NOMO-1 treated with DMSO at 0.1 percent for 48 hours (cell line): ENCODE data around the gene CPNE8.
"Not testable (repeated sequence)": the region's sequence is repeated elsewhere in the genome, so short reads cannot be mapped to it uniquely, and the experiment has no call there.

Experiments
- DNase-seq: peaks from one replicate; lab custom pipeline; 2025; ENCODE audit not compliant: unreplicated experiment; lab: John Stamatoyannopoulos, UW

Gene CPNE8

DNA sequence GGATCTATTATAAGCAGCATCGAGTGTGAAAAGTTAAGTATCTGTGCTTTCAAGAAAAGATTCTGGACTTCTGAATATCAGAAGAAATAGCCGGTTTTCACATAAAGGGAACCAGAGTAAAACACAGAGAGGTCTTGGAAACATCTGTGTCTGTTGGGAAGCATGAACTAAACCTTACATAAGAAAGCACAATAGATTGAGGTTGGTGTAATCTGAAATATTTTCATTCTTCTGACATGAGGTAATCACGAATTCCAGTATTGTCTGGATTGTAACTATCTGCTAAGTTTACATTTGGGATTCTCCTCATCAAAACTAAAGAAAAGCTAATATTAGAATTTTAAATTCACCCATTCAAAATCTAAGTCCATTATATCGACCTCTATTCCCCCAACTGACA lies 161.3 kb downstream of the CPNE8 start:
- no peak for DNase-seq

DNA sequence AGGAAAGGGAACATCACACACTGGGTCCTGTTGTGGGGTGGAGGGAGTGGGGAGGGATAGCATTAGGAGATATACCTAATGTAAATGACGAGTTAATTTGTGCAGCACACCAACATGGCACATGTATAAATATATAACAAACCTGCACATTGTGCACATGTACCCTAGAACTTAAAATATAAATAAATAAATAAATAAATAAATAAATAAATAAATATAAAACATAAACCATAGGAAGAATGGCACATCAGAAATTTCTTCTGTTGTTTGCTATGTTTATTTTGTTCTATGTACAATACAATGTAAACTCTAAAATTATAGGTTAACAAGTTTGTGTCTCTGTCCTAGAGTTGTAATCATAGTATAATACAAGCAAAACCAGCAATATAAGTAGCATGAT lies 162.9 kb downstream of the CPNE8 start:
- not testable (repeated sequence) for DNase-seq

- DNase-seq: no peak
Observed at GRCh38 chr12:38736821-38737220, 168.6 kb downstream of the CPNE8 start.

DNA sequence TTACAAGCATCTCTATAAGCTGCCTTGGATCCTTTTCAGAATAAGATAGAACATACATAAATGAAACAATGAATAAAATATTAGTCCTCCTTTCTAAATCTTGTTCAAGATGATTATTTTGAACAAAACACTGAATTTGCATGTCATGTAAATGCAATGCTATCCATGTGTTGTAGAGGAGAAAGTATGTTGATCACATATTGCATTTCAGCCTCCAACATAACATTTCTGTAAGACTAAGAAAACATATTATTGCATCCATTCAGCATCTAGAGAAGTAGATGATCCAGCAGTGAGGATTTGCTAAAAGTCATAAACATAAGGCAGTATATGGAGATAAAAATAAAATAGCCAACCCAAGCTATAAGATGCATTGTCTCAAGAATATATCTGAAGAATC lies 172.6 kb downstream of the CPNE8 start:
- DNase-seq: no peak

GRCh38 chr12:38728894-38729293 lies 176.5 kb downstream of the CPNE8 start:
- DNase-seq: no peak

DNA sequence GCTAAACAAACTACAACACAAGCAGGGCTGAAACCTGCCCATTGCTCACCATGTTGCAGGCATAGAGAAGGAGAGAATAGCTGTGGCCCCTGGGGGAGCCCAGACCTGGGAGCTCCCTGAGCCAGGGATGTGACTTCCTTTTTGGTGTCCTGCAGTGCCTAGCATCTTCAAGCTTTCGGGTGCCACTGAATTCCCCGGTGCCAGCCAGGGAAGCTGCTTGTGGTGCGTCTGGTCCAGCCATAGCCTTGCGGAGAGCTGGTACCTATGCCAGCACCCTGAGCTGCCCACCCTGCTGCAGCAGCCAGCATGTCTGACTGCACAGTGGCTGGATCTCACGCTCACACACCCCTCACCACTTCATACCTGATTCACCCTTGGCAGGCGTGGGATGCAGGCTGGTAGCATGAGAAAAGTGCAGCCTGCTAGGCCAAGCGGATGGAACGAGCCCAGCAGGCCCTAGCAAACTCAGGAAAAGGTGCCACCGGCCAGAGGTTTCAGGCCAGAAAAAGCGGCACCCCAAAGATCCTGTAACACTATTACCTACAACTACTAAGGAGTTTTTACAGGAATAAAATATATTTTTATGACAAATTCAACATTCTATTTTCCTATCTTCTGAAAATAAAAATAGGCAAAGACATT lies 183.7 kb downstream of the CPNE8 start:
- DNase-seq: no peak

- DNase-seq: no peak
Observed at GRCh38 chr12:38720661-38721060, 184.7 kb downstream of the CPNE8 start.

DNA sequence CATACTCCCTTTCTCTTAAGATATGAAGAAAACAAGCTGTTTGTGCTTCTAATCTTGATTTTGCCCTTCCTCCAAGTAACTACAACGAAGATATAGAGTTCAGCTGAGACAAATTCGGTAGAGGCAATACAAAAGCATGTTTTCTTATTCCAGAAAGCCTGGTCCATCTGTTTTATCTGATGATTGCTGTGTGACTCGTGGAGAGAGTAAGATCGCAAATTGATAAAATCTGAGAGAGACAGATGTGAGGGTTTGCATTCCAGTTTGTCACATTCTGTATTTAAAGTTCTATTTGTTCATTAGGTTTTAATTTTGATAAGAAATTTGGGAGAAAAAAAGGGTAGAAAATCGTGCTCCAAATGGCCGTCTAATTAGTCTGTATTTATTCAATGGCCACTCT lies 192.1 kb downstream of the CPNE8 start:
- DNase-seq: no peak

- no peak for DNase-seq
Observed at GRCh38 chr12:38711054-38711453, 194.3 kb downstream of the CPNE8 start.

DNA sequence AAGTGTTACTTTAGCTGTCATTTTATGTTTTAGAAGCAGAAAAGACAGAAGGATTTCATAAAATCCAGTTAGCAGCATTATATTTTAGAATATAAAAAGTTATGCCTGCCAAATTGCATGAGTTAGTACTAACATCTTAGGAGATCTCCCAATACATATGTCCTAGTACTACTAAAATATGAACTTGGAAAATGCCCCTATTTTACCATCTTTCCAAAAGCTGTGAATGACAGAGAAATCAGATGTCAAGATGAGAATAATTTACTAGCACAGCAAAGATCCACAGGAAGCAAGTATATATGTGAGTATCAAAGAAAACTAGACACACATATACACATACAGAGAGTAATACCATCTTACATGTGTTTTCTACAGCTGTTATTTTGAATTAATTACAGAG lies 196.9 kb downstream of the CPNE8 start:
- DNase-seq: no peak

DNA sequence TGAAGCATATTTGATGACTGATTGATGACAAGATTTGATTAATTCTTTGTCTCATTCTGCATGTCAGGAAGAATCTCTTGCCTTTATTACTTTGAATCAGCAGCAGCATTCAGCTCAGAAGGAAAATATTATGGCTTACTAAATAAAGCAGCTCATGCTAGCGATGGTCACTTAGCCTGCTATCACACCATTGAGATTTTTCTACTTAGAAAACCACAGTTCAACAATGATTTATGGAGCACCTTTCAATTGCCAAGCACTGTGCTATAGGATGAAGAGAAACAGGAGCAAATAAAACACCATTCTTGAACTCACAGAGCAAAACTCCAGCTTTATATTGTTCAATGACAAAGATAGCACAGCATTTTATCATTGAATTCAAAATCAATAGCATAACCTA lies 197.7 kb downstream of the CPNE8 start:
- DNase-seq: no peak

- DNase-seq: no peak
Observed at GRCh38 chr12:38697289-38697688, 208.1 kb downstream of the CPNE8 start.

- DNase-seq: no peak
Observed at GRCh38 chr12:38695057-38695456, 210.3 kb downstream of the CPNE8 start.

DNA sequence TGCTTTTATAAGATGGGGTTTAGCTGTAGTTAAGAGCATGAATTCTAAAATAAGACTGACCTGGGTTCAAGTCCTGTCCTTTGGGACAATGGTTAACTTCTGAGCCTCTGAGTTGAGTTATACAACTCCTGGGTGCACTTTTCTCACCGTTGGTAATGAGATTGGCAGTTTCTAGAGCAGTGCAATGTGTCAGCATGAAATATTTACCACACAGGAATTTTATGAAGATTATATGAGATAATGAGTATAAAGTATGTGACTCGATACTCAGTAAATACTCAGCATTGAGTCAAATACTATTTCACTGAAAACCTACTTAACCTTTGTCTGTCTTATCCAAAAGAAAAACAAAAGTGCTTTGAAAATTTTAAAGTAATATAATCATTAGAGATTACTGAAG lies 214.2 kb downstream of the CPNE8 start:
- no peak for DNase-seq

DNA sequence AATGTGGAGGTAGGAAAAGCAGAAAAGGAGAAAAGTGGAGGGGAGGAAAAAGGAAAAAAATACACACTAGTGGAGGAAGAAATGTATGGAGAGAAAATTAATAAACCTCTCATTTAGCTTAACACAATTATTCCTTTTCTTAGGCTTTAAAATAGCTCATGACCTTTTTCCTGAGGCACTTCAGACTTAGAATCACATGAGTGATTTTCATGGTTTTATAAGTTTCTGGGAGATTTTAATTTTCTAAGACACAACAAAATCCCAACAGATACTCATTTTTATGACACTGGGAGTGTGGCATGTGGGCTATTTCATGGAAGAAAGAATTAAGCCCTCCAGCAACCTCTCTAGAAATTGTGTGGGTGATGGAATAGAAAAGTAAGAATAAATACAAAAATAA lies 214.7 kb downstream of the CPNE8 start:
- no peak for DNase-seq

DNA sequence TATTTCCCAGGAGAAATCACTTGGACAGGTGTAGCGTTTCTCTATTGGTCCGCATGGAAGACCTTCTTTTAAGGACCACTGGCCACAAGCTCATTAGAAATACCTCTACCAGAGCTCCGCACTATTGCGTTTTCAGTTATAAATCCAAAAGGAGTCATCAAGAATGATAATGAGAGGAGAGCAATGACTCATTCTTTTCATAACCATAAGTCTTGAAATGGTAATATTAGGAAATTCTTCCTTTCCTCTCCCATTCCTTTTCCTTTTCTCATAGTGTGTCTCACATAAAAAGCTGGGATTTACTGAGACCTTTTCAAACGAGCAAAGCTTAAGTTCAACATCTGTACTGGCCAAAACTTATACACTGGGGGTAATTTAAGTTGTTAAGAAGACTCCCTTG lies 215.7 kb downstream of the CPNE8 start:
- DNase-seq: no peak

DNA sequence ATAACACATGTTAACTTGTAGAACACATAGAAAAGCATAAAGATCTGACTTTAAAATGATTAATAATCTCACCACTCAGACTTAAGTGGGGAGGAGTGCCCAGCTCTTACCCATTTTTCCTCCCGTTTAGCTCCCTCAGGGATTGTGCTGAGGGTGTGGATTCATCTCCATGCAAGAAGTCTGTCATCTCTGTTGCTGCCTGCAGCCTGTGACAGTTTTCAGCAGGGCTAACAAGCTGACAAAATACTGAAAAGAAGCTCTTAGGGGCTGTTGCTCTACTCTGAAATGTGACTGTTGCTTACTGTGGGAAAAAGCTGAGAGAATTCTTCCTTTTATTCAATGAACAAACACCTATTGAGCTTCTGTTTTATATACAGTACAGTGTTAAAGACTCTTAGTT lies 216.2 kb downstream of the CPNE8 start:
- no peak for DNase-seq

DNA sequence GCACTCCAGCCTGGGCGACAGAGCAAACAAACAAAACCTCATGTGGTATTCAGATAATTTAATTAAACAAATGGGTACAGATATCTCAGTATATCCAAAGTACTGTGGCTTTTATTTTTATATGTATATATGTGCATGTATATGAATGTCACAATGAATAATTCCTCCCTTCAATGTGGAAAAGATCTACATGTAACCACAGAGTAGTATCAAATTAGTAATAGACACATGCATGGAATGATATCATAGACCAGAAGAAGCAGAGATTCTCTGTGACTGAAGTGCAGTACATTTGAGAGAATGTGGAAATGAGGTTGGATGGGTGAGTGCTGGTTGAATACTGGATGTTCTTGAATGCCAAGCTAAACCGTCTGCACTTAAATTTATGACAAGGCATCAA lies 222.9 kb downstream of the CPNE8 start:
- no peak for DNase-seq

- DNase-seq: peak; percentile 6
Observed at GRCh38 chr12:38669530-38669929, 235.9 kb downstream of the CPNE8 start.

- DNase-seq: no peak
Observed at GRCh38 chr12:38669081-38669480, 236.3 kb downstream of the CPNE8 start.

GRCh38 chr12:38666425-38666824 lies 239.0 kb downstream of the CPNE8 start:
- DNase-seq: no peak

DNA sequence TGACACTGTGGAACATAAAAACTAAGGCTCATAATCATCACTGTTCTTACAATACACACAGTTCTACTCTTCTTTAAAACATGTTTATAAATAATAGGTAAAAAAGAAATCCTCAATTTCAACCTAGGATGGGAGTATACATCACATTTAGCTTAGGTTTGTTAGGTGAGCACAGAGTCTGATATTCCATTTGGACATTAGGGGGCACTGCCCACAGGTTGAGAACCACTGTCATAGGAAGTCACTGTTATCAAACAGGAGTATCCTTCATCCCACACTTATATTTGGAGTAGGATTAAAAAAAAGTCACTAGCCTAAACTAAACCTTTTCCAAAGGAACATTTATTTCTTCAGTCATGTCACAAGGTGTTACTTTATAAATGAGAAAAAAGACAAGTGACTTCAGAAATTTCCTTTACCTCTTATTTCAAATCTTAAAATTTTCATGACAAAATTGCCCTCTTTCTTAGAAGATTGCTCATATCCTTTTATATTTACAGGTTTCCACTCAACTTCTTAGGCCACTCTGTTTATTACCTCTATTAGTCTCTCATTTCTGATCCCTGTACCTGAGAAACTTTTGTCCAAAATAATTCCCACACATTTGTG lies 240.6 kb downstream of the CPNE8 start:
- DNase-seq: no peak

- peak; percentile 45 for DNase-seq
Observed at GRCh38 chr12:38662829-38663228, 242.6 kb downstream of the CPNE8 start.
